Osteocyte (in vitro differentiated cells): Measurements from ENCODE around the gene QARS1. TPM values are rescaled to one million over a fixed set of nuclear protein-coding genes. Genes with fewer than 3 reads are reported as not detected.

Experiments
- DNase-seq: peaks from one replicate; pipeline ENCODE4 v3.0.0; 2021; ENCODE audit warnings: mixed read lengths; ENCODE audit not compliant: unreplicated experiment; ENCODE audit errors: extremely low spot score
- H3K27ac Mint-ChIP-seq: one replicate; pipeline ENCODE4 v1.8.0; 2021; ENCODE audit warnings: mild to moderate bottlenecking, mixed read lengths; ENCODE audit not compliant: unreplicated experiment
- H3K27me3 Mint-ChIP-seq: one replicate; pipeline ENCODE4 v1.8.0; 2021; ENCODE audit warnings: mixed read lengths; ENCODE audit not compliant: unreplicated experiment
- H3K36me3 Mint-ChIP-seq: one replicate; pipeline ENCODE4 v1.8.0; 2021; ENCODE audit warnings: mixed read lengths; ENCODE audit not compliant: unreplicated experiment
- H3K4me1 Mint-ChIP-seq: one replicate; pipeline ENCODE4 v1.8.0; 2021; ENCODE audit warnings: mixed read lengths; ENCODE audit not compliant: unreplicated experiment
- H3K4me3 Mint-ChIP-seq: one replicate; pipeline ENCODE4 v1.8.0; 2021; ENCODE audit warnings: mild to moderate bottlenecking, moderate library complexity, mixed read lengths; ENCODE audit not compliant: unreplicated experiment
- H3K9me3 Mint-ChIP-seq: one replicate; pipeline ENCODE4 v1.8.0; 2021; ENCODE audit warnings: mixed read lengths; ENCODE audit not compliant: unreplicated experiment
- microRNA-seq: library from miRNA; unstranded; fragments of <30 nt; microRNA quantifications from one replicate; pipeline ENCODE4 v1.1.0, GENCODE V29; 2020; ENCODE audit not compliant: unreplicated experiment
- total RNA-seq: library from RNA; stranded (reverse); gene quantifications from 2 replicates; pipeline ENCODE4 v1.2.1, GENCODE V29; 2021
- TF ChIP-seq, protein P1 (sequence below): fragments of 200-600 bp; sonication (generic); IDR thresholded peaks from 2 replicates; pipeline ENCODE4 v1.5.0; 2021; ENCODE audit warnings: antibody characterized with exemption, mild to moderate bottlenecking, moderate library complexity

Gene QARS1
- total RNA-seq, 1 donor from 2014 or later = 266 TPM

DNA sequence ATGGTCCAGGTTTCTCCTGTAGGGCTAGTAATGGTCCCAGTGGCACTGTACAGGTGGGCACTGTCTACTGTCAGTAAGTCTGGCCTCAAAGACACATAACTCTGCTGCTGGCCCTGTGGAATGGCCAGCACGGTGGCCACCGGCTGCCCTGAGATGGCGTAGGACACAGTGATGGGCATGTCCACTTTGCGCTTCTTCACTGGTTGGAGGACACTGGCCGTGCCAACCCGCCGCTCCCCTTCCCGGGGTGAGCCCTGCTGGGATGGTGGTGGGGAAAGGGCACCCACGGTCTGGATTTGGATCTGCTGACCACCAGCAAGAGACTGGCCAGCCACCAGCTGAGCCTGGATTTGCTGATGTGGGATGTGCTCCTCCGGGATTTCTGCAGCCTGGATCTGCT, 47.3 kb downstream of the QARS1 start:
- Mint-ChIP-seq H3K36me3 (peaks cover 35% of the 10 kb centered on the region), H3K27ac (no peak overlapping the region), H3K9me3 (no peaks in the 10 kb centered on the region), H3K27me3 (no peaks in the 10 kb centered on the region), H3K4me1 (no peaks in the 10 kb centered on the region), H3K4me3 (no peak overlapping the region)
- TF ChIP-seq, protein P1, sequence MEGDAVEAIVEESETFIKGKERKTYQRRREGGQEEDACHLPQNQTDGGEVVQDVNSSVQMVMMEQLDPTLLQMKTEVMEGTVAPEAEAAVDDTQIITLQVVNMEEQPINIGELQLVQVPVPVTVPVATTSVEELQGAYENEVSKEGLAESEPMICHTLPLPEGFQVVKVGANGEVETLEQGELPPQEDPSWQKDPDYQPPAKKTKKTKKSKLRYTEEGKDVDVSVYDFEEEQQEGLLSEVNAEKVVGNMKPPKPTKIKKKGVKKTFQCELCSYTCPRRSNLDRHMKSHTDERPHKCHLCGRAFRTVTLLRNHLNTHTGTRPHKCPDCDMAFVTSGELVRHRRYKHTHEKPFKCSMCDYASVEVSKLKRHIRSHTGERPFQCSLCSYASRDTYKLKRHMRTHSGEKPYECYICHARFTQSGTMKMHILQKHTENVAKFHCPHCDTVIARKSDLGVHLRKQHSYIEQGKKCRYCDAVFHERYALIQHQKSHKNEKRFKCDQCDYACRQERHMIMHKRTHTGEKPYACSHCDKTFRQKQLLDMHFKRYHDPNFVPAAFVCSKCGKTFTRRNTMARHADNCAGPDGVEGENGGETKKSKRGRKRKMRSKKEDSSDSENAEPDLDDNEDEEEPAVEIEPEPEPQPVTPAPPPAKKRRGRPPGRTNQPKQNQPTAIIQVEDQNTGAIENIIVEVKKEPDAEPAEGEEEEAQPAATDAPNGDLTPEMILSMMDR = no peak
- DNase-seq = no peak

DNA sequence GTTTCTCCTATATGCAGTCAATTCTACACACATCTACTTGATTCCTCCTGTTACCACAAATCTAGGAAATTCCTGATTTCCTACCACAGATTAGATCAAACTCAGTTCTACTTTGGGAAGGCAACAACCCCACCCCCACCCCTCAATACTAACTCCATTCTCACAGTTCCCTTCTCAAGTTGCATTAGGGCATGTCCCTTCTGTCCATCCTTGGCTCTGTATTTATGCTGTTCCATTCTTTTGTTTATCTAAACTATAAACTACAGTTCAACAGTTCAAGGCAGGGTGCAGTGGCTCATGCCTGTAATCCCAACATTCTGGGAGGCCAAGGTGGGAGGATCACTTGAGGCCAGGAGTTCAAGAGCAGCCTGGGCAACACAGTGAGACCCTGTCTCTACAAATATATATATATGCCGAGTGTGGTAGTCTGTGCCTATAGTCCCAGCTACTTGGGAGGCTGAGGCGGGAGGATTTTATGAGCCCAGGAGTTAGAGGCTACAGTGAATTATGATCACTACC, 50.2 kb downstream of the QARS1 start:
- H3K9me3 Mint-ChIP-seq = no peaks in the 10 kb centered on the region
- H3K27me3 Mint-ChIP-seq = no peaks in the 10 kb centered on the region
- no peak overlapping the region for H3K4me3 Mint-ChIP-seq
- TF ChIP-seq, protein P1 = no peak
- peaks cover 43% of the 10 kb centered on the region for H3K36me3 Mint-ChIP-seq
- no peak for DNase-seq
- H3K4me1 Mint-ChIP-seq = no peaks in the 10 kb centered on the region
- no peak overlapping the region for H3K27ac Mint-ChIP-seq

DNA sequence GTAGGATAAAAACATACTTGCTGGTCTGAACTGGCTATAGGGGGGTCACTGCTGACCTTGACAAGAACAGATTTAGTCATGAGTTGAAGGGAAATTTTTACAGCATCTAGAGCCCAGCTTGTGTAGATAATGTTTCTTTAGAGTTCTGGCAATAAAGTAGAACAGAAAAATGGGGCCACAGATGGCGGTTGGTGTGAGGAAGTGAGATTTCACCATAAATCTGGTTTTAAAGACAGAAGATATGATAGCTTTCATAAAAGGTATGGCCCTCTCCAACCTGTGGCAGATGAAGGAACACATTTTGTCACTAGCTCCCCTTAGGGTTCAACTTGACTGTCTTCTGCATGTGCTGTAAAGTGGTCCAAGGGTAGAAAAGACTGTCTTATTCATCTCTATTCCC, 51.0 kb downstream of the QARS1 start:
- TF ChIP-seq, protein P1 = no peak
- H3K4me3 Mint-ChIP-seq = no peak overlapping the region
- H3K9me3 Mint-ChIP-seq = no peaks in the 10 kb centered on the region
- H3K4me1 Mint-ChIP-seq = no peaks in the 10 kb centered on the region
- no peaks in the 10 kb centered on the region for H3K27me3 Mint-ChIP-seq
- H3K27ac Mint-ChIP-seq = no peak overlapping the region
- H3K36me3 Mint-ChIP-seq = peaks cover 43% of the 10 kb centered on the region
- DNase-seq = no peak

Small RNA genes within 50 kb of the gene (microRNA-seq; reads per million reads assigned to microRNA genes)
- not detected for gene MIR6890

Other genes starting within 250 kb of the QARS1 start
- gene SLC25A20, start 205.9 kb downstream of the QARS1 start, total RNA-seq = 12.4 and 13.3 TPM in 2 replicates
- 82.5 and 97.2 TPM in 2 replicates for gene ARIH2, start 185.9 kb downstream of the QARS1 start, total RNA-seq
- 31.3 and 35.6 TPM in 2 replicates for gene P4HTM, start 114.5 kb downstream of the QARS1 start, total RNA-seq
- 211 and 236 TPM in 2 replicates for gene WDR6, start 97.4 kb downstream of the QARS1 start, total RNA-seq
- 22.8 and 25.3 TPM in 2 replicates for gene DALRD3, start 86.2 kb downstream of the QARS1 start, total RNA-seq
- 69.1 and 69.4 TPM in 2 replicates for gene NDUFAF3, start 82.6 kb downstream of the QARS1 start, total RNA-seq
- gene IMPDH2, start 75.4 kb downstream of the QARS1 start, total RNA-seq = 202 and 203 TPM in 2 replicates
- gene QRICH1, start 10.7 kb downstream of the QARS1 start, total RNA-seq = 92.9 and 104 TPM in 2 replicates
- gene USP19, start 16.1 kb upstream of the QARS1 start, total RNA-seq = 75.7 and 75.9 TPM in 2 replicates
- gene LAMB2, start 28.3 kb upstream of the QARS1 start, total RNA-seq = 721 and 811 TPM in 2 replicates
- gene CCDC71, start 61.6 kb upstream of the QARS1 start, total RNA-seq = 23.7 and 24.9 TPM in 2 replicates
- 17.9 and 20.4 TPM in 2 replicates for gene KLHDC8B, start 66.8 kb upstream of the QARS1 start, total RNA-seq
- gene C3orf62, start 172.5 kb upstream of the QARS1 start, total RNA-seq = 8.4 and 9.4 TPM in 2 replicates
- gene USP4, start 235.3 kb upstream of the QARS1 start, total RNA-seq = 42.9 and 44.3 TPM in 2 replicates